Lower leg skin (tissue), 4 donors: ENCODE measurements around the gene MBD3L2B. TPM values are rescaled to one million over a fixed set of nuclear protein-coding genes. Genes with fewer than 3 reads are reported as not detected.
"Not testable (repeated sequence)": the region's sequence is repeated elsewhere in the genome, so short reads cannot be mapped to it uniquely, and the experiment has no call there.

Experiments
- DNase-seq, 2 donors: peaks; one replicate each; pipeline ENCODE4 v3.0.0-alpha.2; 2019; ENCODE audit warnings: low spot score in 2 of 2
- H3K4me3 ChIP-seq: fragments of 200-600 bp; sonication (generic); 2 replicates; pipeline ENCODE4 v1.5.1; 2017; ENCODE audit warnings: mild to moderate bottlenecking, low read depth; ENCODE audit not compliant: poor library complexity, severe bottlenecking
- CTCF ChIP-seq, 3 donors: fragments of 450-650 bp; IDR thresholded peaks; one replicate each; pipeline ENCODE4 v1.5.1; 2016; ENCODE audit warnings: antibody characterized with exemption in 3 of 3, mild to moderate bottlenecking in 3 of 3, moderate library complexity in 2 of 3
- POLR2A ChIP-seq, 2 donors: fragments of 450-650 bp; IDR thresholded peaks; one replicate each; pipeline ENCODE4 v1.6.1; 2016 to 2017; ENCODE audit warnings: antibody characterized with exemption in 2 of 2, mild to moderate bottlenecking in 1 of 2, moderate library complexity in 1 of 2
- WGBS, 2 donors: methylation state at CpG; one replicate each; pipeline ENCODE4 v1.1.5; 2018; 5-methylcytosine and 5-hydroxymethylcytosine counted together
- intact Hi-C: fragments of 100-400 bp; cut with DNase I; formaldehyde crosslinking; loops from one replicate; pipeline ENCODE4 v1.15.0; 2023; ENCODE audit warnings: low total_unique reads
- total RNA-seq, 4 donors: library from RNA; depleted of rRNA; stranded (reverse); fragments of >200 nt; gene quantifications; one replicate each; pipeline ENCODE4 v1.1.0, GENCODE V29; 2016

MBD3L2B gene
- total RNA-seq, result not detected

- H3K4me3 ChIP-seq, DNase-seq, intact Hi-C loops: not testable (repeated sequence)
- no CpG with 5 or more reads among the region's 6 CpGs for WGBS, 2 donors
Observed at GRCh38 chr19:7021331-7021730, at the start of gene MBD3L2B. Gene MBD3L2B, minus strand, starts transcription at chr19:7021431. Its CDS starts 34 bp downstream, at chr19:7021397.

- WGBS, 2 donors, result 0% methylated on average over 12 of the region's 12 CpGs
- no peak for DNase-seq
Observed at GRCh38 chr19:7069904-7070226, 48.6 kb upstream of the MBD3L2B start.

GRCh38 chr19:7069042-7069903 is 48.0 kb upstream of the MBD3L2B start, which contains the start of gene ZNF557:
Gene ZNF557, plus strand, starts transcription at chr19:7069703. Its CDS starts 5,372 bp downstream, at chr19:7075075.
- peak within 1 kb of the TSS; percentile 94 for H3K4me3 ChIP-seq
- 1 to 2% methylated on average over 32 to 37 of the region's 56 CpGs for WGBS, 2 donors
- peak; percentile 98 to 100 for DNase-seq
- TF ChIP-seq POLR2A (IDR thresholded peaks at IDR 0.05) (no peak), CTCF (IDR thresholded peaks at IDR 0.05) (no peak)
- intact Hi-C loops, result no loop called here

More at GRCh38 chr19:7069904-7070226, 48.6 kb upstream of the MBD3L2B start:
- TF ChIP-seq CTCF (IDR thresholded peaks at IDR 0.05) (no peak), POLR2A (IDR thresholded peaks at IDR 0.05) (no peak)
- H3K4me3 ChIP-seq, result peak overlapping the region; percentile 94
- intact Hi-C loops, result no loop called here

- H3K4me3 ChIP-seq, result no peak overlapping the region
Observed at GRCh38 chr19:7068599-7068998, 47.4 kb upstream of the MBD3L2B start.

GRCh38 chr19:7067716-7068115 is 46.5 kb upstream of the MBD3L2B start:
- no peak for DNase-seq
- 64 to 74% methylated on average over 2 of the region's 2 CpGs for WGBS, 2 donors
- TF ChIP-seq POLR2A (IDR thresholded peaks at IDR 0.05), result no peak
- TF ChIP-seq CTCF (IDR thresholded peaks at IDR 0.05), result no peak
- intact Hi-C loops, result no loop called here
- no peak overlapping the region for H3K4me3 ChIP-seq

More at GRCh38 chr19:7068599-7068998, 47.4 kb upstream of the MBD3L2B start:
- DNase-seq, result no peak
- no peak for TF ChIP-seq CTCF (IDR thresholded peaks at IDR 0.05)
- no peak for TF ChIP-seq POLR2A (IDR thresholded peaks at IDR 0.05)
- 84 to 85% methylated on average over 6 of the region's 6 CpGs for WGBS, 2 donors
- intact Hi-C loops, result no loop called here

- DNase-seq, intact Hi-C loops, H3K4me3 ChIP-seq: not testable (repeated sequence)
- WGBS, 2 donors, result 44 to 66% methylated on average over 13 of the region's 13 CpGs
Observed at GRCh38 chr19:7067122-7067521, 45.9 kb upstream of the MBD3L2B start.
